ENCODE data around the gene CNGB1.
"Not testable (repeated sequence)": the region's sequence is repeated elsewhere in the genome, so short reads cannot be mapped to it uniquely, and the experiment has no call there.

CNGB1 gene

GRCh38 chr16:57883480-57883879 is 87.4 kb downstream of the CNGB1 start:
- no peak for DNase-seq

- no peak for DNase-seq
Measured at GRCh38 chr16:57882792-57883191, 88.1 kb downstream of the CNGB1 start.

DNA sequence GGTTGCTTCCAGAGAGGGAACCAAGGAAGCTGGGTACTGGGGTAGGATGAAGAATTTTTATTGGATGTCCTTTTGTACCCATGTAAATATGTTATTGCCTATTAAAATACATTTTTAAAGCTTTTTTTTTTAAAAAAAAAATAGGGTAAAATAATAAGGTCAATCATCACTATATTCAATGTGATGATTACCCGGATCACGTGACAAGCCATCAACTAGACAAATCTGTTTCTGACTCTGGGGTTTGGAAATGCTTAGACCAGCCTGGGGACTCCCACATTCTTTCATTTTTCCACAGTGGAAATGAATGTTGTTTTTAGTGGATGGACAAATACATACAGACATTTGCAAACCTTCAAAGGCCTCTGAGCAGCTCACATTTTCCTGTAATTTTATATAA is 88.7 kb downstream of the CNGB1 start:
- DNase-seq, result no peak

DNA sequence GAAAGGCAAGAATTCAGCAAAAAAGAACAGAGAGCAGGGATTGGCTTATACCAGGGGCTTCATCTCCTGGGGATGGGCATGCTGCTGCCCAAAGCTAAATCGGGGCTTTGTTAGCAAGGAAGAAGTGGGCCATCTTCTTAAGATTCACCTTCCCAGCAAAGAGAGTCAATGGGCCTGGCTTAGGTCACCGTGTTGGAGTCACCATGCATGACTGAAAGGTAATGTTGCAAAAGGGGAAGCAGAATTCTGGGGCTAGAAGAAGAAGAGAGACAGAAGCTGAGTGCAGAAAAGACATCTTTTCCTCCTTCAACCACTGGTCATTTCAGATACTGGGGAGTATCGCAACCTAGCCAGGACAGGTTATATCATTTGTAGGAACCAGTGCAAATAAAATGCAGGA is 92.3 kb downstream of the CNGB1 start:
- no peak for DNase-seq

- no peak for DNase-seq
Measured at GRCh38 chr16:57876210-57876609, 94.7 kb downstream of the CNGB1 start.

- no peak for DNase-seq
Measured at GRCh38 chr16:57875347-57875746, 95.6 kb downstream of the CNGB1 start.

- no peak for DNase-seq
Measured at GRCh38 chr16:57873218-57873617, 97.7 kb downstream of the CNGB1 start.

- not testable (repeated sequence) for DNase-seq
Measured at GRCh38 chr16:57872764-57873163, 98.2 kb downstream of the CNGB1 start.

- DNase-seq, result no peak
Measured at GRCh38 chr16:57871456-57871855, 99.5 kb downstream of the CNGB1 start.

GRCh38 chr16:57870753-57871454 is 100.0 kb downstream of the CNGB1 start:
- no peak for DNase-seq

- DNase-seq, result no peak
Measured at GRCh38 chr16:57868913-57869520, 101.9 kb downstream of the CNGB1 start.

DNA sequence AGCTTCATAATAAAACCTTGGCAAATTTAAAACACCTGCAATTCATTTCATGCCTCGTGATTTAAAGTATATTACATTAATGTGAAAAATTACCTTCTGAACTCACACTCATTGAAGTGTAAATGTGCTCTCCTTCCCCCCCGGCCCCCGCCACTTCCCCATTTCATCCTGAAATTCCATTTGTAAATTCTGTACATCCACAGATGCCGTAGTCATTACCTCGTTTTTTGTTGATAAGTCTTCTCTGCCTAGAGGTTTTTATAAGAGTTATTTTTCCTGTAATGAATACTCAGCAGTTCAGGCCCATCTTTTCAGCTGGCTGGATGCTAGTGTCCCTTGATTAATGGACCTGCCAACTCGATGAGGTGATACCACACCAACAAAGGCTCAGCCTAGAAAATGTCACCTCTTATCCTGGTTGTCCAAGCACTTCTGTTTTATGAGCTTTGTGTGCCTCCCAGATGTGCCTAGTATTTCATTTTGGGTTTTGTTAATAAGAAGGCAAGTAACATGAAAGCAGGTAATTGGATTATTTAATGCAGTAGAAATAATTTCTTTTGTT is 103.8 kb downstream of the CNGB1 start:
- no peak for DNase-seq

GRCh38 chr16:57866529-57866918 is 104.4 kb downstream of the CNGB1 start:
- DNase-seq, result no peak

DNA sequence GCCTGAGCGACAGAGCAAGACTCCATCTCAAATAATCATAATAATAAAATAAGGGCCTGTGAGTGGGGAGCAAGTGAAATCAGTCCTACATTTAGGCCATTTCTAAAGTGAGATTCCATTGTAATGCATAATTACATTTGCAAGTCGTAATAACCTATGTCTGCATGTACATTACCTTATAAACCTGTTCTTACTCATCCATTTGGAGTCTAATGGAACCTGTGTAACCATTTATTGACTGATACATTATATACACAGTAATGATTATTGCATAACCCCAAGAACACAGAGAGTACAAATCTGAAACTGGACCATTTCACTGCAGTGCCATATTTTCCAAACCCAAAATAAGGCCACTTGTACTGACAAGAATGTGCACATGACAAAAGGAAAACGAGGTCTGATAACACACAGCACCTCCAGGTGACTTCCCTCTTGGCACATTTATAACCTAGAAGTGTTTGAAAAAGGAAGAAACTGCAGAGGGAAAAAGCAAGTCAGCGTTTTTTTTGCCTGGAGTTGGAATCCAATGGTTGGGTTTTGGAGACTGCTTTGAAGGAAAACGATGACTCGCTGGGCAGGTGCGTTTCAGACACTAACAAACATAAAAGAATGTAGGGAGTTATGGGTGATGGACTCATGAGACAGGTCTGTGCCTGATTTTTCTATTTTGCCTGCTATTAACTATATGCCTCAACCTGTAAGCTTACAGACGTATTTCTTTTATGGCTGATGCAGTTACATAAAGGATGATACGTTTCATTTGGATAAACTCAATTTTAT is 105.0 kb downstream of the CNGB1 start:
- no peak for DNase-seq

DNA sequence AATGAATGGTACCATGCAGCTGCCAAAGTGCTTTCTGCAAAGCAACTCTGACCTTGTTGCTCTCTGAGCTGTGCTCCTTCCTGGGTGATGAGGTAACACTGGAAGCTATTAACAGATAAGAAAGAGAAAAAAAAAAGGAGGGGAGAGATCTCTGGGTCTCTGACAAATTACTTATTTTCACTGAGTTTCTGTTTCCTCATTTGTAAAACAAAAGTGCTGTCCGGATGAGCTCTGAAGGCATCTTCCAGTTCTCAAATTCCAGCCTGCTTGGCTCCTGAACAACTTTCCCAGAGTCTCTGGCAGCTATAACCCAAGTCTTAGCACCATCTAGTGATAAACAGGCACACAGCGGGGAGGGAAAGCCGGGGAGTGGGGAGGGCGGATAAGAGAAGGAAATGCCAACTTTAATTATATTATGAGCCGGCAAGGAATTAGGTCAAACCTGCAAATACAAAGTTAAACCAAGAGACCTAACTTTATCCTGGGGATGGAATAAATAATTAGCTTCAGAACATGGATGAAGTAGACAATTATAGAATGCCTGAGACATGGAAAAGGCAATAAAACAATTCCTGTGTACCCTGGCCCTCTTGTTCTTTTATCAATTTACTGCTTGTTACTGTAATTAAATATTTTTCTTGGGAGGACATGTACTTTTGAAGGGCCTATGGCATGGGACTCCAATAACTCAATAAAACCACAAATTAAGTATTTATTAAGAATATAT is 107.3 kb downstream of the CNGB1 start:
- DNase-seq, result no peak

DNA sequence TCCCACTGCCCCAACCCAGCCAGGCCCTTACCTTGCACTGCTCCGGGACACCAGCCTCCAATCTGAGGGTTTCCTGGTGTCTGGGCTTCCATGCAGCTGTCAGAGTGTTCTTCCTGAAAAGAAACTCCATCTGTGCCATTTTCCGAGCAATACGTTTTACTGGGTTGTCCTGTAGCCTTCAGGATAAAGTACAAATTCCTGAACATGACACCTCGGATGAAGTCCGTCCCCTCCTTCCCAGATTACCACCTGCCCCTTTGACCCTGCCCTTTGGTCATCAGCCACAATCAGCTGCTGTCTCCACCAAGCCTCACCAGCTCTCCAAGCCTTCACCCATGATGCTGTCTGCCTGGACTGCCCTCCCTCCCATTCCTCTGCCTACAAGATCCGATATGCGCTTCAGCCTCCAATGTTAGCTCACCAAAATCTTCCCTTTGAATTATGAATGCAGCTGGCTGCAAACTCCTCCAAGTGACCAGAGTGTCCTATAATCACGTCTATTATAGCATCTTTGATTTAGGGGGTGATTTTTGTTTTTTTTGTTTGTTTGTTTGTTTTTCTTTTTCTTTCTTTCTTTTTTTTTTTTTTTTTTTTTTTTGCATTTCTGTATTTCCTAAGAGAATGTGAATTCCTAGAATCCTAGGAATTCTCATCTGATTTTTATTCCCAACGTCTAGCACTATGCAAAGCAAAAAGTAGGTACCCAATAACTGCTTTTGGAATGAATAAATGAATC is 108.1 kb downstream of the CNGB1 start:
- no peak for DNase-seq

DNA sequence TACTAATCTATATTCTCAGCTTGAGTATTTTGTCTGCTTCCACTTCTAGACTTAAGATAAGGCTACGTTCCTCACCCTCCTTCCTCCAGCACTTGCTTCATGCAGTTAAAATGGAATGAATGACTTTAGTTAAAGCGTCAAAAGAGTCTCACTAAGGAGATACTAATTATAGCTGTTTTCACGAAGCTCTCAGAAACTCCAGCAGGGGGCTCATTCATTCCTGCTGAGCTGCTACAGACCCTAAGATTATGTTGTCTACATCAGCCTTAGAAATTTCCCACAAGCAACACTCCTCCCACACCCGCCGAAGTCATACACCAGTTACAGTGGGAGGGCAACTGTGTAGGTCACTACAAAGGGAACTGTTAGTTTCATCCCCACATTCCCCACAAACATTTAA is 111.6 kb downstream of the CNGB1 start:
- DNase-seq, result no peak

- no peak for DNase-seq
Measured at GRCh38 chr16:57858635-57859034, 112.3 kb downstream of the CNGB1 start.

- not testable (repeated sequence) for DNase-seq
Measured at GRCh38 chr16:57857991-57858390, 112.9 kb downstream of the CNGB1 start.

DNA sequence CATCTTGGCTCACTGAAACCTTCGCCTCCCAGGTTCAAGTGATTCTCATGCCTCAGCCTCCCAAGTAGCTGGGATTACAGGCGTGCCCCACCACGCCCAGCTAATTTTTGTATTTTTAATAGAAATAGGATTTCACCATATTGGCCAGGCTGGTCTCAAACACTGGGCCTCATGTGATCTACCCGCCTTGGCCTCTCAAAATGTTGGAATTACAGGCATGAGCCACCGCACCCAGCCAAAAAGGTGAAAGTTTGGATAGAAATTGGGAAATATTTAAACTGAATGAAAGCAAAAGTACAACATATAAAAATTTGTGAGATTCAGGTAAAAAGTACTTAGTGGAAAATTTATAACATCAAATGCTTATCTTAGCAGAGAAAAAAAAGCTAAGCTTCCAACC is 115.7 kb downstream of the CNGB1 start:
- no peak for DNase-seq

GRCh38 chr16:57852189-57852588 is 118.7 kb downstream of the CNGB1 start:
- DNase-seq, result no peak

DNA sequence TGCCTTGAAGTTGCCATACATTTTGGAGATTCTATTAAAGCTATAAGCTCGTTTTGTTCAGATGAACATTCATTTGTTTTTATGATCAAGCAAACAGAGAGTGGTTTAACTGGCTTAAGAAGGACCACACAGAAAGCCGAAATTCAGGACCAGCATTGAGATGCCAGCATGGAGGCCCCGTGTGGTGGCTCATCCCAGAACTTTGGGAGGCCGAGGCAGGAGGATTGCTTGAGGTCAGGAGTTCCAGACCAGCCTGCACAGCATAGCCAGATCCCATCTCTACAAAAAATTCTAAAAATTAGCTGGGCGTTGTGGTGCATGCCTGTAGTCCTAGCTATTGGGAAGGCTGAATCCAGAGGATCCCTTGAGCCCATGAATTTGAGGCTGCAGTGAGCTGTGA is 122.7 kb downstream of the CNGB1 start:
- DNase-seq, result no peak
